Activated CD4-positive, CD25-positive, alpha-beta regulatory T cell (primary cell): ENCODE data around the gene NMD3.

Experiments used
- DNase-seq, 4 experiments: peaks; one replicate each; lab custom pipeline; 2025; lab: John Stamatoyannopoulos, UW

Gene NMD3

GRCh38 chr3:161284989-161285388, 63.9 kb downstream of the NMD3 start:
- DNase-seq: no peak

- no peak for DNase-seq
These were observed 68.1 kb downstream of the NMD3 start for GRCh38 chr3:161289174-161289573.

- DNase-seq: no peak
These were observed 70.2 kb downstream of the NMD3 start for GRCh38 chr3:161291191-161291901.

- DNase-seq: no peak
These were observed 72.3 kb downstream of the NMD3 start for GRCh38 chr3:161293381-161293780.

- DNase-seq: no peak
These were observed 74.2 kb downstream of the NMD3 start for GRCh38 chr3:161295325-161295724.

GRCh38 chr3:161296814-161297213, 75.7 kb downstream of the NMD3 start:
- no peak for DNase-seq
